Measurements from ENCODE around the gene ADPRHL1. TPM values are rescaled to one million over a fixed set of nuclear protein-coding genes. Genes with fewer than 3 reads are reported as not detected.
"Not testable (repeated sequence)": the region's sequence is repeated elsewhere in the genome, so short reads cannot be mapped to it uniquely, and the experiment has no call there.

The ADPRHL1 gene
- total RNA-seq, 1 donor from 2014 or later = 506 TPM

DNA sequence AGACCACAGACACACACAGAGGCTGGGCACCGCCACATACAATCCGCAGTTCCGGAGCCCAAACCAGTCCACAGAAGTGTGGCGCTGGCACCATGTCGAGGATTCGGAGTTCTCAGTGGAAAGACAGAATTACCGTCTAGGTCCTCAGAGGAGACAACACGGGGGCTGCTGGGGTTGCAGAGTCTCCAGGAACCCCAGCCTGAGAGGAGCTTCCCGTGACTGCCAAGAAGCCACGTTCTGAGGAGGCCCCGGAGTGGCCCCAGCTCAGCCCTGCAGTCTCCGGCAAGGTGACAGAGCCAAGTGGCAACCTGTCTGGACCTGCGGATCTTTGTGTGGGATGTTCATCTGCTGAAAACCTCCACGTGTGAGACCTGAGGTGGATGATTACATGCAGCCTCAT, 7.3 kb upstream of the ADPRHL1 start:
- DNase-seq (no peak), ATAC-seq (ENCODE audit: poor library complexity) (no peak)
- intact Hi-C loops (cut with DNase I) = no loop called here

DNA sequence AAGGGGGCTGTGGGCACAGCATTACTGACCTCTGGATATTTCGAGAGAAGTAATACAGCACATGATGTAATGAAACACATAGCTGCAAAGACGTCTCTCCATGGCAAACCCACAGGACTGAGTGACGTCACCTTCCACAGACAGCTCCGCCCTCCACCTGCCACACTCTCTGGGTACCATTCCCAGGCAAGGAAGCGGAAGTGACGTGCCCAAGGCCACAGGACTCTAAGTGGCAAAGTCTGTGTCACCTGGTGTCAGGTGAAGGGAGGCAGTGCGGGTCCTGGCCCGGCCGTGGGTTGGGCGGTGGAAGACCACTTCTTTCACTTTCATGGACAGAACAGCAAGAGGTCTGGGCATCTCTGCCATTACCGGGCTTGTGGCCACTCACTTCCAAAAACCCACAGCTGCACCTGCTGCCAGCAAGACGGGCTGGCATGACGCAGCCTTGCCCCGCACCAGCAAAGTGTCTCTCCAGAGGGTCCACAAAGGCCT, 6.8 kb upstream of the ADPRHL1 start:
- DNase-seq = no peak
- intact Hi-C loops (cut with DNase I) = no loop called here
- no peak for ATAC-seq (ENCODE audit: poor library complexity)

DNA sequence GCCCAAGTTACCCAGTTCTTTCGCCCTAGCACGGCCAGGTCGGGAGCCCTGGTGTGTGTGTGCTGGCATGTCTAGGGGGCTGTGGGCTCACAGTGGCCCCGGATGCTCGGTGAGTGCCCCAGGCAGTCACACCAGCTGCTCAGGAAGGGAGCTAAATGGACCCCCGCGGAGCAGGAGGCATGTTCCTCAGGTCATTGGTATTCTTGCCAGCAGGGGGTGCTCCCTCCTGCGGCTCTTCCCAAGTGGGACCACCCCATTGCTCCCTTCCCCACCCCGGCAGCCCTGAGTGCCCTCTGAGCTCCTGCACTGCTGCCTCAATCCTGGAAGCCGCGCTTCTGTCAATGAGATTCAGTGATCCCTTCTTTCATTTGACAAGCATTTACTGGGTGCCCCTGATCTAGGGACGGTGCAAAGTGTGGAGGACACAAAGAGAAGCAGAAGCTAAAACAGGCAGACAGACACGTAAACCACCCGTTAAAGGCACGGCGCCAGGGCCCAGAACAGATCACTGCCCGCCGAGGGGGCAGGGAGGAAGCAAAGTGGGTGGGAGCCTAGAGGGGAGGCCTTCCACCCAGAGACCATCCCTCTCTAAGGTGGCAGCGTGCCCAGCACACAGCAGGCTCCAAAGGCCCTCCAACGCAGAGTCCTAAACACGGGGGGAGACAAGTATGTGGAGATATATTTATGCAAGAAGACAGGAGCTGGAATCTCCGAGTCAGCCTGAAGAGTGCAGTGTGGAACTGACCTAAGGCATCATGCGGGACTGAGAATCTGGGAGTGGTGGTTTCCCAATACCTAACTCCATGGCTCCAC, 5.2 kb upstream of the ADPRHL1 start:
- no peak for DNase-seq
- intact Hi-C loops (cut with DNase I) = loop anchor here (5.0 kb wide), 1 partner anchor 104 kb away; no protein-coding TSS in a partner anchor

DNA sequence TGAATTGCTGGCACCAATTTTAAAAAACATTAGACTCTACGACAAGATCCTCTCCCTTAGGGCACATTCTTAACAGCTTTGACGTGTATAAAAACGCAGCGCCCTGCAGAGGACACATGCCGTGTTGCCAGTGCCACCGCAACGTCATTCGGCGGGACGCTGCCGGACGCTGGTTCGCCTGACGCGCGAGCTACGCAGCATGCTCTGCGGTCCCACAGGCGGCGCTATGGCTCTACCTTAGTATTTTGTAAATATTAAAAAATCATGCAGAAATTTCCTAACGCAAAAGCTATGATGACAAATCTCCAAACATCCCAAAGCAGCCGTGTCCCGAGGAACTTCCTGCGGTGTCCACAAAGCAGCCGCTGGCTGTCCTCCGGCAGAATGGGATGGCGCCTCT, 4.2 kb upstream of the ADPRHL1 start:
- DNase-seq (no peak), ATAC-seq (ENCODE audit: poor library complexity) (no peak)
- intact Hi-C loops (cut with DNase I) = loop anchor here (5.0 kb wide), 1 partner anchor 105 kb away; no protein-coding TSS in a partner anchor

More for the DNA sequence above, 5.2 kb upstream of the ADPRHL1 start:
- peak; percentile 50 for ATAC-seq (ENCODE audit: poor library complexity)

DNA sequence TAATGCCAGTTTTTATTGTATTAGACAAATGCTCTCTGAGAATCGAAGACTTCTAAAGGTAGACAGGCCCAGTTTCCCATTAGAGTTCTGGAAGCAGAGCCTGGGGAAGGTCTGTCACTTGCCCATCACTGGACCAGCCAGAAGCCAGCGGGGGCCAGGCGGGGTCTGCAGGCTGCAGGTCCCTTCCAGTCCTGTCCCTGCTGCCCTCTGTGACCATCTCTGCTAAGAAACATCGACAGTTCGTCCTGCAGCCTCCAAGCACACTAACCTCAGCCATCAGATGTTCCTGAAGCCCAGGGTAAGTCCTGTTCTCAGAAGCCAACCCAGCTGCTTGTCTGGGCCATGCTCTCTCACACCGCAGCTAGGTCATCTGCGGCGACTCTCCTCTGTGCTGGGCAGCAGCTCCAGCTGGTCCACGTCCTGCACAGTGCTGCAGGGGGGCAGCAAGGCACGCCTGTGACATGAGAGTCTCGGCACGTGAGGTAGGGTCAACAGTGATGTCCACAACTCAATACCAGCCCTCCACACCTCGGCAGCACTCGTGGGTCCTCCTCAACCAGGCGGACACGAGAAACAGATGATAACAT, 2.9 kb upstream of the ADPRHL1 start:
- DNase-seq (no peak), ATAC-seq (ENCODE audit: poor library complexity) (no peak)
- intact Hi-C loops (cut with DNase I) = loop anchor here (5.0 kb wide), 1 partner anchor 106 kb away; no protein-coding TSS in a partner anchor

DNA sequence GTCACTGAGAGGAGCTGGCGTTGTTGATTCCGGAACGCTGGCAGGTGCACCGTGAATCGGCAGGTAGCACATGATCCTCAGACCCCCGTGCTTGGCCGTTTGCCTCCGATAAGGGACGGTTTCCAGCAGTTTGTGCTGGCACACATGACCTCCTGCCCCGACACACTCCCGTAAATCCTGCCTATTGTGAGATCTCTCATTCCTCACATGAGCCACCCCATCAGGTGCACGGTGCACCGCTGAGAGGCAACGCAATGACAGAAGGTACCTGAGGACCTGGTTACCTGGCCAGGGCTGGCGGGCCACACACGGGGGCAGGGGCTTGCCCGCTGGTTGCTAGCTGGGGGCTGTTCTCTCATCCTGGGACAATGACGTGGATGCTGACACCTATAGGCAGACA, 2.1 kb upstream of the ADPRHL1 start:
- no peak for DNase-seq
- ATAC-seq (ENCODE audit: poor library complexity) = no peak
- intact Hi-C loops (cut with DNase I) = loop anchor here (5.0 kb wide), 1 partner anchor 107 kb away; no protein-coding TSS in a partner anchor

DNA sequence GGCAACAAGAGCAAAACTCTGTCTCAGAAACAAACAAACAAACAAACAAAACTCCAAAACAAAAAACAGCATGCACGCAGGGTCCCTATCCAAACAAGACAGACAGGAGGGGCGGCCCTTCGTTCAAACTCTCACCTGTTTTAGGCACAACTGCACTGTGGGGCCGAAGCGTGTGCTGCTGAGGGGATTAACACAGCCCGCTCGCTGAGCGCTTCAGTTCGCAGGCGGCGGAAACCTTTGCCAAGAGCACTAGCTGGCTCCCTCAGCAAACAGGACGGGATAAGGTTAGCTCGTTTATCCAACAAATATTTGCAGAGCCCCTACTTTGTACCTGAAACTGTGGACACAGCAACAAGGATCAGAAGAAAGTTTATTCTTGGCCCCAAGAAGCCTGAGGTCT, 1.6 kb upstream of the ADPRHL1 start:
- DNase-seq (no peak), ATAC-seq (ENCODE audit: poor library complexity) (no peak)
- intact Hi-C loops (cut with DNase I) = loop anchor here (5.0 kb wide), 1 partner anchor 107 kb away; no protein-coding TSS in a partner anchor

DNA sequence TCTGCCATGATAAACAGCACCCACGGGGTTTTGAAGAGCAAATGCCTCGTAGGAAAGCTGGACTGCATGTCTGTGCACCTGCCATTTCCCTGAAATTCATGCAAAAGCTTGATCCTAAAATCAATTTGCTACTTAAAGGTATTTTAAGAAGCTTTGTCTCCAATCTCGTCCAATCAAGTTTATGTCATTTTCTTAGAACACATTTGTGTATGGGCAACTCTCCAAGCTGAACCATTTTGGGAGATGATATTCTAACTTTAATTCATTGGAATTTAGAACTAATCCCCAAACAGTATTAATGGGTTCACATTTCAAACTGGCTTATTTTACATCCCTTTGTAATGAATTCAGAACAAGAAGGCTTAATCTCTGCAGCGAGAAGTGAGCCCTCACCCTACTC, 822 bp downstream of the ADPRHL1 start:
- intact Hi-C loops (cut with DNase I) = no loop called here
- no peak for ATAC-seq (ENCODE audit: poor library complexity)
- no peak for DNase-seq

DNA sequence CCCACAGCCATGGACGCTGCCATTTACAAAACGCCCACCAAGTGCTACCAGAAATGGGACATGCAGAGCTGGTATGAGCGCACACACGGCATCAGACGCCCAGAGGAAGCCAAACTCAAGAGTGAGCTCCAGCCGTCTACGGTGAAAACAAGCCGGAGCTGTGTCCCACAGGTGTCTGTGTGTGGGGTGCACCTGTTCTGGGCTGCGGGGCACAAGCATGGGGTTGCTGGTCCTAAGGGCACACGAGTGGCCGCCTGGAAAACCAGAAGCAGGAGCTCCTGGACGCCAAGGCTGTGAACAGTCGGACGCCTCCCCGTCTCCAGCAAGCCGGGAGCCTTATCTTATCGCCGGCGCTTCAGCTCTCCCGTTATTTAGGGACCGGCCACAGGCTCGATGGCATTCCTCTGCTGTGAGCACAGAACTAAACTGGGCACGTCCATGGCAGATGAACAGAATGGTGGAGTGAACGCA, 1.3 kb downstream of the ADPRHL1 start:
- DNase-seq = peak; percentile 80
- peak; percentile 71 for ATAC-seq (ENCODE audit: poor library complexity)

DNA sequence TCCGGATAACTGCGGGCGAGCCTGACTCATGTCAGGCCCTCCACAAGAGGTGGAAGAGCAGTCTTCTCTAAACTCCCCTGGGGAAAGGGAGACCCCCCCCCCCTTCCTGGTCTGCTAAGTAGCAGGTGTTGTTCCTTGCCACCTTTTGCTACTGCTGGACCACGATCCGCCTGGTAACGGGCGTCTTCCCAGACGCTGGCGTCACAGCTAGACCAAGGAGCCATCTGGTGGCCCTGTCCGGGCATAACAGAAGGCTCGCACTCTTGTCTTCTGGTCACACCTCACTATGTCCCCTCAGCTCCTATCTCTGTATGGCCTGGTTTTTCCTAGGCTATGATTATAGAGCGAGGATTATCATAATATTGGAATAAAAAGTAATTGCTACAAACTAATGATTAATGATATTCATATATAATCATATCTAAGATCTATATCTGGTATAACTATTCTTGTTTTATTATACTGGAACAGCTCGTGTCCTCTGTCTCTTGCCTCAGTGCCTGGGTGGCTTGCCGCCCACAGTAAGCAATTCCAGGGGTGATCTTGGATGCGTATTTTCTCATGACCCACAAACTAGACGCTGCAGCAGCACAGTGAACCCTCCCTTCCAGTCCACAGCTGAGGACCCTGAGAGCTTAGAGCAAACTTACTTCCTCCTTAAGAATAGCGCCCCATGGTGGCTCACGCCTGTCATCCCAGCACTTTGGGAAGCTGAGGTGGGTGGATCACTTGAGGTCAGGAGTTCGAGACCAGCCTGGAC, 2.2 kb downstream of the ADPRHL1 start:
- ATAC-seq (ENCODE audit: poor library complexity); intact Hi-C loops (cut with DNase I): not testable (repeated sequence)

More for the DNA sequence above, 1.3 kb downstream of the ADPRHL1 start:
- intact Hi-C loops (cut with DNase I) = no loop called here

DNA sequence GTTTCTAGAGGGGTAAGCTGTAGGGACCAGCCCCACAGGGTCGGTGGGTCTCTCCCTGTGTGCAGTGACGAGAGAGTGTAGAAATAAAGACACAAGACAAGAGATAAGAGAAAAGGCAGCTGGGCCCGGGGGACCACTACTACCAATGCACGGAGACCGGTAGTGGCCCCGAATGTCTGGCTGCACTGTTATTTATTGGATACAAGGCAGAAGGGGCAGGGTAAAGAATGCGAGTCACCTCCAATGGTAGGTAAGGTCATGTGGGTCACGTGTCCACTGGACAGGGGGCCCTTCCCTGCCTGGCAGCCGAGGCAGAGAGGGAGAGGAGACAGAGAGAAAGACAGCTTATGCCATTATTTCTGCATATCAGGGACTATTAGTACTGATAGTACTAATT, 2.9 kb downstream of the ADPRHL1 start:
- intact Hi-C loops (cut with DNase I); ATAC-seq (ENCODE audit: poor library complexity); DNase-seq: not testable (repeated sequence)

More for the DNA sequence above, 2.2 kb downstream of the ADPRHL1 start:
- peak; percentile 72 for DNase-seq

DNA sequence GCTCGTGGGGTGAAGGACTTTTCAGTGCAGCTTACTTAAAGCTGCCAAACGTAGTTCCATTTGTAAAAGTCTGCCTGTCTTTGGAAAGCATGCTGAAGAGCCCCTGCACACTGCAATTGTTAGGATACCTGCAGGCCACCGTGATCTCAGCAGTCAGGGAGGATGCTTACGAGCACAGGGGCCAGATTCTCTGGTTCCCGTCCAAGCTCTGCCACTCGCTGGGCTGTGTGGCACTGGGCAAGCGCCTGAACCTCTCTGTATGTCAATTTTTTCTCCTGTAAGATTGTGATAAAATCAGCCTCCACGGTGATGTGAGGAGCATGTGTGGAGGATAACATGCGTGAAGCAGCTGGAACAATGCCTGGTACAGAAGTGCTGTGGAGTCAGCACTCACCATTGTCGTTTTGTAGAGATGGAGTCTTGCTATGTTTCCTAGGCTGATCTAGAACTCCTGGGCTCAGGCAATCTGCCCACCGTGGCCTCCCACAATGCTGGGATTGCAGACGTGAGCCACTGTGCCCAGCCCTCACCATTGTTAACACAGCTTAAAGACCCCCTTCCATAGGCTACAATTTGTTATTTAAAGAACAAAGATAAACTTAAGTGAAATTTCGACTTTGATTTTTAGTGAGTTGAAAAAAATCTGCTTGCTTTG, 3.5 kb downstream of the ADPRHL1 start:
- no peak for DNase-seq
- no peak for ATAC-seq (ENCODE audit: poor library complexity)
- intact Hi-C loops (cut with DNase I) = no loop called here

DNA sequence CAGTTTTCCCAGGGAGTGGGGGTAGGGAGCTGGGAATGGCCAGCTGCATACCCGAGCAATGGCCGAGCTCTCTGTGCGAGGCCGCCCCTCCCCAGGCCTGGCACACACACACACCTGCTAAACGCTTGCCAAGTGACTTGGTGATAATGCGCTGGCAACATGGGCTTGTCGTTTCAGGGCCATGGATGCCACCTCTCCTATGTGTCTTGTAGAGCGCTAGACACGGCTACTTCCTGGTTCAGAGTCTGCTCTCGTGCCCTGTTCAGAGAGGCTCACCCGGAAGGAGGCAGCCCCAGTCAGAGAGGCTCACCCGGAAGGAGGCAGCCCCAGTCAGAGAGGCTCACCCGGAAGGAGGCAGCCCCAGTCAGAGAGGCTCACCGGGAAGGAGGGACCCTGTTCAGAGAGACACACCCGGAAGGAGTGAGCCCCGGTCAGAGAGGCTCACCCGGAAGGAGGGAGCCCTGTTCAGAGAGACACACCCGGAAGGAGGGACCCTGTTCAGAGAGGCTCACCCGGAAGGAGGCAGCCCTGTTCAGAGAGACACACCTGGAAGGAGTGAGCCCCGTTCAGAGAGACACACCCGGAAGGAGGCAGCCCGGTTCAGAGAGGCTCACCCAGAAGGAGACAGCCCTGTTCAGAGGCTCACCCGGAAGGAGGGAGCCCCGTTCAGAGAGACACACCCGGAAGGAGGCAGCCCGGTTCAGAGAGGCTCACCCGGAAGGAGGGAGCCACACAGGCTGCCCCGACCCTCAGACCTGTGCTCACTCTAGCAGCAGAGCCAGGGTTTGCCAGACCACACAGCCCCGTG, 4.2 kb downstream of the ADPRHL1 start:
- DNase-seq = no peak
- no peak for ATAC-seq (ENCODE audit: poor library complexity)
- intact Hi-C loops (cut with DNase I) = no loop called here

DNA sequence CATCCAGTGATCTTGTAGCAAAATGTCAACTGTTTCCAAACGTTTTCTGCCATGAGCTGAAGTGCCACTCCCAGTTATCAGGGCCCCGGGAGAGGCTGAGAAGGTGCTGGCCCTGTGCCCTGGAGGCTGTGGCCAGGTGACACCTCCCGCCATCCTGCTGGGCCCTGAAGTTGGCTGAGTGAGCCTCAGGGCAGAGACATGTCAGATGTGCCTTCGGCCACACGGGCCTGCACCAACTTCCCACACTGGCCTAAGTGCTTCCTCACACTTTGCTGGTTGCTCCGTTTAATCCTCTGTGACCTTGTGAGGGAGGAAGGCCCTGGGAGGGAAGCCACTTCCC, 4.8 kb downstream of the ADPRHL1 start:
- peak; percentile 52 for ATAC-seq (ENCODE audit: poor library complexity)
- DNase-seq = peak; percentile 83
- intact Hi-C loops (cut with DNase I) = no loop called here

DNA sequence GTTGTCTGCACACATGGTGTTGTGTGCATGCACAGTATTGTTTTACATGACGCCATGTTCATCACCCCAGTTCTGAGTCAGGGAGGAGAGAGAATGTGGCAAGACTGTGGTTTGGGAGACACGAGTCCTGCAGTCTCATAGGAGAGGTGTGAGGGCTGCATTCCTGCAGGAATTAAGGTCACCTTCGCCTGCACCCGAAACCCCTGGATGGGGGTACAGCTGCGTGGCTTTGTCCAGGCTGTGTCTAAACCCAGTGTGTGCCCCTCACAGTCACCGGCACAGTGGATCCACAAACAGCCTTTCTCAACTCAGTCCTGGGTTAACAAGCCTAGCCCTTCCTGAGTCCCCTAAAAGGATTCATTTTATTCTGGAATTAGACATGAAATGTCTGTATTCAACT, 5.7 kb downstream of the ADPRHL1 start:
- intact Hi-C loops (cut with DNase I) = no loop called here
- DNase-seq (no peak), ATAC-seq (ENCODE audit: poor library complexity) (no peak)

DNA sequence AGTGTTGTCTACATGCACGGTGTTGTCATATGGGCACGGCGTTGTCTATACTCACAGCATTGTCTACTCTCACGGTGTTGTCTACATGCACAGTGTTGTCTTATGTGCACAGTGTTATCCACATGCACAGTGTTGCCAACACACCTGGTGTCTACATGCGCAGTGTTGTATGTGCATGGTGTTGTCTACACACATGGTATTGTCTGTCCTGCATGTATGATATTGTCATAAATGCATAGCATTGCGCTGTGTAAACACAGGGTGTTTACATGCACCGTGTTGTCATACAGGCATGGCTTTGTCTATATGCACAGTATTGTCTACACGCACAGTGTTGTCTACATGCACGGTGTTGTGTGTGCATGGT, 6.8 kb downstream of the ADPRHL1 start:
- DNase-seq (no peak), ATAC-seq (ENCODE audit: poor library complexity) (no peak)
- intact Hi-C loops (cut with DNase I) = no loop called here

DNA sequence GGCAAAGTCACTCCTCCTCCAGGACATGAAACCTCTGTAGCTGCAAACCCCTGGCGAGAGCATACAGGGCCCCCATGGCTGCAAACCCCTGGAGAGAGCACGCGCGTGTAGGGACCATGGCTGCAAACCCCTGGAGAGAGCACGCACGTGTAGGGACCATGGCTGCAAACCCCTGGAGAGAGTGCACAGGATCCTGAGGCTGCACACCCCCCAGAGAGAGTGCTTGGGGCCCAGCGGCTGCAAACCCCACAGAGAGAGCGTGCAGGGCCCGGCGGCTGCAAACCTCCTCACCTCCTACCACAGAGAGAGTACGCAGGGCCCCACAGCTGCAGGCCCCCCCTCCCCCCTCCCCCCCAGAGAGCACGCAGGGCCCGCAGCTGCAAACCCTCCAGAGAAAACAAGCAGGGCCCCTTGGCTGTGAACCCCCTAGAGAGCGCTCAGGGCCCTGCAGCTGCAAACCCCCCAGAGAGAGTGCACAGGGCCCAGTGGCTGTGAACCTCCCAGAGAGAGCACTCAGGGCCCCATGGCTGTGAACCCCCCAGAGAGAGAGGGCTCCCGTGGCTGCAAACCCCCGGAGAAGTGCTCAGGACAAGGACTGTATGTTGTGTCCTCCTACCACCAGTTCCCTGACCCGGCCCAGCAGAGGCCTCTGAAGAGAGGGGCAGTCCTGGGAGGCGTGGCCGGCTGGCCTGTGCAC, 7.3 kb downstream of the ADPRHL1 start:
- DNase-seq = no peak
- intact Hi-C loops (cut with DNase I) = no loop called here
- ATAC-seq (ENCODE audit: poor library complexity) = no peak
